NCI-H2227 (cell line): ENCODE data around the gene TRPC3.
A peak's percentile ranks its signal among the peaks of the same experiment; 100 is the strongest.

Experiments used
- DNase-seq: peaks from one replicate; lab custom pipeline; 2025; ENCODE audit not compliant: unreplicated experiment; lab: John Stamatoyannopoulos, UW

TRPC3 gene

DNA sequence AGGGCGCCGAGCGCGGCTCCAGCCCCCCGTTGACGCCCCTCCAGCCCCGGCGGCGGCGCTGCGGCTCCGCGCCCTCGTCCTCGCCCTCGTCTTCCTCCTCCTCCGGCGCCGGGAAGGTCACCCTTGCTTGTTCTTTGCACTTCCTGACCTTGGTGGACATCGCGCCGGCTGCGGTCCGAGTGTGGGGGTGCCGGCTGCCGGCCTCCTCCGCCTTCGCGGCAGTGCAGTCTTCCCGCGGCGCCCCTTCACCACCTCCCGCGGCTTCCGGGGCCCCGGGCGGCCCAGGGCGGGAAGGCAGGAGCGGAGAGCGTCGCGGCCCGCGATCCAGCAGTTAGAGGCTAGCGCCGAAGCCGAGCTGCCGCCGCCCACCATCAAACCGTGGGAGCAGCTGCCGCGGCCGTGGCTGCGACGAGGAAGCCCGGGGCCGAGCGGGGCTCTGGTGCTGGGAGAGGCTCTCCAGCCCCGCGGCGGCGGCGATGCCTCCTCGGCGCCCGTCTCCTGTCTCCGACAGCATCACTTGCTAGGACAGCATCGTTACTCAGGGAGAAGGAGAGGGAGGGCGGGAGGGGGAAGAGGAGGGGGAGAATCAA is at the start of gene TRPC3:
TSS of gene TRPC3 (minus strand) at position 540 of the 590 bp plus-strand sequence. CDS start at position 160, 380 bp downstream.
- peak; percentile 3 for DNase-seq

DNA sequence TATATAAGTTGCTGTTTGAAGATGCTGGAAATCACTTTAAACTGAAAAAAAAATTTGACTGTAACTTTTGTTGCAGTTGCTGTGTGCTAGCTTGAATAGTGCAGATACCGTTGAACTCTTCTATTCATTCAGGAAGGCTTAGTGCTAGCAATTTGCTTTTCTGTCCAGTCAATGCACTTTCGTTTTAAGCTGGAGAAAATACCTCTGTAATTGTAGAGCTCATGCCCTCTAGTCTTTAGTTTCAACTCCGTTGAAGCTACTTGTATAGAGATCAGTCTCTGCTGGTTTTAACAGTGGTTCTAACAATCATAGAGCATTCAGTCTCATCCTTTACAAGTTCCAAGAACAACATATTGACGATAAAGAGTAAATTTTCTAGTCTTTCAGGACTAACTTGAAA is 49.0 kb upstream of the TRPC3 start:
- no peak for DNase-seq

DNA sequence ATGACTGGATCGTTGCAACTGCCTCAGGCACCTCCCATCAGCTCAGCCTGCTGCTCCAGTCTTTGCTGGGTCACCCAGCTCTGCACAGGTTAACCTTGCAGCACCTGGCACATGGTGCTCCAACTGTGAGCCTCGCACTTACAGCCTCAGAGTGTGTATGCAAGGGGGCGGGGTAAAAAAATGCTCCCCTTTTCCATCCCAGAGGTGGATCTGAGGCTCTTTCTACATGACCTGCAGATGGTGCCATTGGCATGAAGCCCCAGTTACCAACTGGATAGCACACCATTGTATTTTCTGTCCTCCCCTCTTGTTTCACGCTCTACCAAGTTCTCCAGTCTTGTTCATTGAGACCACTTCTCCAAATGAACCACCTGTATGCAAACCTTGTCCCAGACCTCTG is 46.2 kb upstream of the TRPC3 start:
- no peak for DNase-seq

DNA sequence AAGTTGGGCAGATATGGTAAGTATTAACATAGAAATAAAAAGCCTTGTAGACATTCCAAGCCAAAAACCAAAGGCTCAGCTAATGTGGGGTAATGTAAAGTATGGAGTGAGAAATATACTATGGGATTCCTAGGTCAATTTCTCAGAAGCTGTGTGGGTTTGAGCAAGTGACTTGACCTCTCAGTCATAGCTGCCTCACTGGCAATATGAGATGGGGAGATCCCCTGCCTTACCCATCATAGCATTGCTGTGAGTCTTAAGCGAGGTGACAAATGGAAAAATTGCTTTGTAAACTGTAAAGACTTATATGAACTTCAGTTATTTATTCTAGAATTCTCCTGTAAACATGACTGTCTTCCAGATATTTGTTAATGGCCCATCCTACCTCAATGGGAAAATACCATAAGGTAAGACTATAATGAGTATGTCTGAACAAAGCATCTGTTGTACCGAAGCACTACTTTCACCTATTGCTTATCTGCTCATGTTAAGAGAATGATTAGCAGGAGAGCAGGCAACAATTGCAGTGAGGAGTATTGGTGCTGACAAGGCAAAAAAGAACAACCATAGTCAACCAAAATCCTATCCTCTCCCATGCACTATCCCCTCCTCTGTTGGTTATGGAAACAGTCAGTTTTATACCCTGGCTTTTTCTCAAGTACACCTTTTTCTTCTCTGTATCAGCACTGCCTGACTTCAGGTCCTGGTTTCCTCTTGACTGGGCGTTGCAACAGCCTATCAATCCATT is 44.1 kb upstream of the TRPC3 start:
- DNase-seq = no peak

DNA sequence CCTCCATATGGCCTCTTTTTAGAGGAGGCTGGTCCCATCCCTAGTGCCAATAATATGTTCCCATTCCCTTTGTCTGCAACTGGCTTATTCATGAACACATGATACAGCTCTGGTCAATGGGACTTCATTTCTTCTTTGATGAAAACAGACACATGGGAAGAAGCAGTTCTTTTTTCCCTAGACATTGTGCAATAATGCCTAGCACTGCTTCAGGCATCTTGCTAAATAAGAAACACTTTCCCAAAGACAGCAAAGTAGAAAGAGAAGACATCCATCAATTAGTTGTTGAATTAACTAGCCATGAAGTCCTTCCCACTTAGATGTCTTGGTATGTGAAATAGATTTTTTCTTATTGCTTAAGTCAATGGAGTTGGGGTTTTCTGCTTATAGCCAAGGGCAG is 40.1 kb upstream of the TRPC3 start:
- DNase-seq = no peak

DNA sequence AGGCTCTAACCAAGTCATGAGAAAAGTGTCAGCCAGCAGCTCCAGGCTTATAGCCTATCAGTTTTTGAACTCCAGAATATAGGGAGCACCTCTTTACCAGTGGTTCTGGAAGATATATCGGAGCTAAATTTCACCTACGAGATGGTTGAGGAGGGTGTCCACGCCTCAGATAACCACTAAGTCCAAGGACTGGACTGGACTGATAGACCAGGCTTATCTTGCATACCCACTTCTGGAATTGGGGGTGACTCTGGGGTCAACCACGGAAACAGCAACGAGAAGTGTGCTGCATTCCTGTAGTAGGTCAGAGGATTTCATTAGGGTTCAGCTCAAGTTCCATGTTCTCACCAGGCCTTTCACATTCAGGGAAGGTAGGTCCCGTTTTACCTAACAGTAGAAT is 38.6 kb upstream of the TRPC3 start:
- no peak for DNase-seq

DNA sequence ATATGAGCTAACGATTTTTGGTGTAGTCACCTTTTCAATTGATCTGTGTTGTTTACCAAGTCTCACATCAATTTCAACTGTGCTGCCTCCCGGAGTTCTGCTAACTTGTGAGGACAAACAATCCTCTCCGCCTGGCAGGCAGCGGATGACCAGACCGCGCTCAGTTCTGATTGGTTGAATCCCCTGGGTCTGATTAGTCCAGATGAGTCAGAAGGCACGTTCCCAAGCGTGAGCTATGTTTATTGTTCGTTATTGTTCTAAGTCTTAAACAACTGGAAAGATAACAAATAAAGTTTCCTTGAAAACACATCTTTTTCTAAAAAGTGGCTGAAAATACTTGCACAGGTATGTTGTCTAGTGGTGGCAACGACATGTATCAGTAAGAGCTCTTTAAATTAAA is 37.9 kb upstream of the TRPC3 start:
- DNase-seq = no peak

DNA sequence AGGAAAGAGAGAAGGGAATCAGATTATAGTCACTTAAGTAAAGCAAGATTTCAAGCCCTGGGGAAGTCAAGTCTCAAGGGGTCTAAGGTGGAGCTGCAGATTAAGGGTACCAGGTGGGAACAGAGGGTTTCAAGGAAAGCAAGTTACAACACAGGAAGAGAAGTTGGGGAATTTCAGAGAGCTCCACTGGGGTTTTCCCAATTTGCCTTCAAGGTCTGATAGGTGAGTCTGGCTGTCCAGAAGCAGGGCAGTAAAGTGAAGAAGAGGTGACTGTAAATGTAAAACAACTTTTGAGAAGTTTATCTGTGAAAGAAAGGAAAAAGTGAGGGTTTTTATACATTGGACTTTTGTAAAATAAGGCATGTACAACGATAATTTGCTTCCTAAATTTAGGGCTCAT is 37.1 kb upstream of the TRPC3 start:
- no peak for DNase-seq

DNA sequence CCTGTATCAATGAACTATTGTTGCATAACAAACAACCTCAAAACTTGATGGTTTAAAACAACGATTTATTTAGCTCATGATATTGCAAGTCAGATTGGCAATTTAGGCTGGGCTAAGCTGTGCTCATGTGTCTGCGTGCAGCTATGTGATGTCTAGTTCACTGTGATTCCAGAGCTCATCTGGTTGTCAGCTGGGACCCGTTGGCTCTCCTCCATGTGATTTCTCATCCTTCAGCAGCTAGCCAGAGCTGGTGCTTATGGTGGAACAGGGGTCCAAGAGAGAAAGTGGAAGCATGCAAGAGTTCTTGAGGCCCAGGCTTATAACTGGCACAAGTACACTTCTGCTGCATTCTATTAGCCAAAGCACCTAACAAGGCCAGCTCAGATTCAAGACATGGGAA is 28.8 kb upstream of the TRPC3 start:
- DNase-seq = no peak

DNA sequence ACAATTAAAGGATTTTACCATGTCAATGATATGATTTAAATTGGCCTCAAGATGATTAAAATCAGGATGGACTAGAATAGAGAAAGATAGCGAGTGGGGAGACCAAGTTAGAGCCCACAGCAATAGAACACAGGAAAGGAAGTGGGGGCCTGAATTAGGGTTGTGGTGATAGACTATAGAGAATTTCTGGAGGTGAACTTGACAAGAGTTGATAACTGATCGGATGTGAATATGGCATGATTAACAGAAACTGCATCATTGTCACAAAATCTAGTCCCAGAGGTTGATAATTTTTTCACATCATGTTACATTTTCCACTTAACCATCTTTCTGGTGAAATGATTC is 26.3 kb upstream of the TRPC3 start:
- no peak for DNase-seq

DNA sequence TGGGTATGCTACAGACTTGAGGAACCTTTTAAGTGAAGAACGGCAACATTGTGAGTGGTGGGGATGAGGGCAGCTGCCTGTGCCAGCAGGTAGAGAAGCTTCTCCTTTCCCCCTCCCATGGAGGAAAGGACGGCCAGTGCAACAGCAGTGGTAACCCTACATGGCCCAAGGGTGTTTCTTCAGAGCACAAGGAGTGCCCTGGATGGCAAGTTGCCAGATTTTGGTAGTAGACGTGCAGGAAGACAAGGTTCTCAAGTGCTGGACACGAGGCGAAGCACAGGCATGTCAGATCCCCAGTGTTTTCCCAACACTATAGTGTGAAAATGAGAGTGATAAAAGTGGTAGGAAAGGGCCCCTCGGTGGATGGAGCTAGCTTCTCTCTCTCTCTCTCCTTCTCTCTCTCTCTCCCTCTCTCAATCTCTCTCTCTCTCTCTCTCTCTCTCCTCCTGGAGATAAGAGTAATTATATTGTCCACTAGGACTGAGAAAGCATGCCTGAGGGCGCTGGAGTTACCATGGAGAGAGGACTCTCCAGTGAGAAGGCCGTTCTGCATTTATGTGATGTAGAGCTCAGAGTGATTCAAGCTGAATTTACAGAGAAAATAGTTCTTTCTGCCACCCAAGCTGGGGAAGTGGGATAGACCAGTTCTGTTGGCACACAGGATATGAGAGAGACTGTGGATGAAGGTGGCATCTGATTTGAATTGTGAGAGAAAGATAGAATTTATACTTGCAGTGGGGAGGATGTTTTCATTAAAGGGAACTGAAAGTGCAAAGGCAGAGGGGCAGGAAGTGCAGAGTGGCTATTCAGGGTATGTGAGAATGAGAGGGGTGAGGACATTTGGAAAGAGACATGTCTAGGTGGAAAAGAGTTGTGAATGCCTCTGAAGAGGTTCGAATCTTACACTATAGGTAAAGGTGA is 25.7 kb upstream of the TRPC3 start:
- no peak for DNase-seq

DNA sequence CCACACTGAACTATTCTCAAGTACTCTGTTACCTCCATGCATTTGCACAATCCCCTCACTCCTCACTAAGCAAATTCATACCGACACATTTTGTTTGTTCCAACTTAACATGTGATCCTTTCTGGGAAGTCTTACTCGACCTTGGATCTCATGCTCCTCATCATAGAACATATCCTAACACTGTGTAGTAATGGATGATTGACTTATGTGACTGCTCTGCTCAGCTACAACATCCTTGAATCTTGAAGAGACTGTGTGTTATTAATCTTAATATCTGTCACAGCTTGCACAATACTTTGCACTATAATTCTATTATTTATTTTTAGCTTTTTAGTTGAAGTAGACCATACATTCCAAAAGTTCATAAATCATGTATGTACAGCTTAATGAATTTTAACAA is 23.9 kb upstream of the TRPC3 start:
- no peak for DNase-seq

DNA sequence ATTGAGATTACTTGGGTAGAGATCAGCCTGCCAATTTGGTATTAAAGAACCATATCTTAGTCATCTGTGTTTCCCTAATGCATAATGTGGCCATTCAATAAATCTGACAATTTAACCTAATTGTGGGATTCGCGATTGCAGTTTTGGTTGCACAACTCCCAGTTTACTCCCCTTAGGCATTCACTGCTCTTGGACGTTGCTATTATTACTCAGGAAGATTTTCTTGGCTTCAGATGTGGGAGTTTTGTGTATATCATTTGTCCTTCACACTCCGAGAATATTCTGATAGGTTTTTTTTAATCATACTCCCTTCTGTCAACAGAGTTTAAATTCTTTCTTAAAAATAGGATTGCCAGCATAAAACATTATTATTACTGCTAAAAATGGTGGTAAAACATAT is 22.0 kb upstream of the TRPC3 start:
- no peak for DNase-seq

DNA sequence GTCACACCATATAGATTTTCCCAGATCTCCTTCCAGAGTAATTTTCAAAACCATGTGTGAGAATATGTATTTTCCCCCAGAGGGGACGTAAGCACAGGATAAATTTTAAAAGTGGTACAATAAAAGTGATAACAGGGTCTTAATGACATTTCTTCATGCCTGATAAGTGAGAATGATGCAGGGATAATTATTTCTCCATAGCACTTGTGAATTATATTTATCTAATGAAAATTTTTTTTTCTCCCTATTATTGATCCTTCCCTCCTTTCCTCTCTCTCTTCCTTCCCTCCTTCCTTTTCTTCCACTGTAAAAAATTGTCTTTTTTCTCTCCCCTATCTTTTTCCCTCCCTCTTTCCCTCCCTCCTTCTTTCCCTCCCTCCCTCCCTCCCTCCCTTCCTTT is 17.0 kb upstream of the TRPC3 start:
- DNase-seq = no peak

DNA sequence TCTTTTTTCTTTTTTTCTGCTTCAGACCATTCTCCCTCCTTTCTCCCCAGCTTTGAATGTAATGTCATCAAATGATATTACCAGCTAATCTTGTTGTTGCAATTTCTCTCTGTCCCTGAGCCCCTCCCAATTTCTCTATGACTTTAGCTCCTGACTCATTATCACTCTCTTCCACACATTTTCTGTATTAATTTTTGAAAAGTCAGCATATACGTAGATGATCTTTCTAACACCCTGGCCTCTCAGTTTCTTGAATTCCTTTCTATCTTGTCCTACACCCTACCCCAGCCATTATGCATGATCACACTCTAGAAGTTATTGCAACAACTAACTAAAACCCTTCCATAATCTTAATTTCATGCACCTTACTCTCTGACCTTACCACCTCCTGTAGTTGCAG is 13.1 kb upstream of the TRPC3 start:
- DNase-seq = no peak

DNA sequence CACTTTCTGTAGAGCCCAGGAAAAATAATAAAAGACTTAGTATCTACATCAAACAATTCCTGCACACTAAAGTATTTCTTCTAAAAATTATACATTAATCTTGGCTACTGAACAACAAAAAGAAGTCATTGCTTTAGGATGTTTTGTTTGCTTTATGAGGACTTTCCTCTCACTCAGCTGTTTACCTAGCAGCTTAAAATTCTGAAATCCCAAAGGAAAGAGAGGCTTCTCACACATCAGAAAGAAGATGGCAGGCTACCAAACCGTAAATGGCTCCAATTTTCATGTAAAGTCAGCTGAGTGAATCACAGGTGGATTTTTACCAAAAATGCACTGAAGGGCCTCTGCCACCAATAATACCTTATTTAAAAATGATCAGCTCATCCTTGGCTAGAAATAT is 9.0 kb upstream of the TRPC3 start:
- no peak for DNase-seq

DNA sequence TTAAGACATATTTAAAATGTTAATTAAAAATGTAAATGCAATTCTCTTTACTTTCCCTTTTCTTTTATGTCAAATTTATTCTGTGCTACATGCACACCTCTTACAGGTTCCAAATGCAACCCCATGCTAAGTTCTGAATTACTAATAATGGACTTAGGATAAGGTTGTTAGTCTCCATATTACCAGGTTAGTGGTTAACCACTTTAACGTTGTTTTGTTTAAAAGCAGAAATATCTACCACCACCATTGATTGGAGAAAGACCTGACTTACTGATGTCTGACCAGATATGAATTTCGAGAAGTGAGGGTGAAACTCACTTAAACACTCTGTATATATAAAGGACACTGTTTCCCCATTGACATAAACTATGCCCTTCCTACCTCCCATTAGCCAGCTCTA is 6.9 kb upstream of the TRPC3 start:
- DNase-seq = no peak

DNA sequence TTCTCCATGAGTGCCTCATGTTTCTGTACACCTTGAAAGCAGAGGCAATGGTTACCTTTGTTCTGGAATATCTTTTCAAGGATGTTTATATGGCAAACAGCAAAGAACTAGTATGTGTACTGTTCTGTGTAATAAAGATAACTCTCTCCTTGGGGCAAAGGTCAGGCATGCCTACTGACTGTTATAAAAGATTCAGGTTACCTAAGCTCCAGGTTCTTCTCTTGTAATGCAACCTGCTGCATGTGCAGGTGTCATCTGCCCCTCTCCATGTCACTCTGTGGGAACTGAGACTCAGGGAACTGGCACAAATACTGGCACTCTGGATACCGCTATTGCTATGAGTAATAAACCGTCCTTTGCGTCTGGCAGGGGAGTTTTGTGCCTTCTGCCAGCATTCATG is 5.4 kb upstream of the TRPC3 start:
- DNase-seq = no peak

DNA sequence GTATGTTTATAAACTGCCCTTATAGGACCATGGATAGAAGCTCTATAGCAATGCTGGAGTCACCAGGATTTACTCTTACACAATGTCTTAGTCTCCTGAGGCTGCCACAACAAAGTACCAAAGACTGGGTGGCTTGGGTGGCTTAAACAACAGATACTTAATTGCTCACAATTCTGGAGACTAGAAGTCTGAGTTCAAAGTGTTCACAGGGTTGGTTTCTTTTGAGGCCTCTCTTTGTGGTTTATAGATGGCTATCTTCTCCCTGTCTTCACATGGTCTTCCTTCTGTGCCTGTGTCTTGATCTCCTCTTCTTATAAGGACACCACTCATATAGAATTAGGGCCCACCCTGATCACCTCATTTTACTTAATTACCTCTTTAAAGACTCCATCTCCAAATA is 2.0 kb upstream of the TRPC3 start:
- DNase-seq = no peak

DNA sequence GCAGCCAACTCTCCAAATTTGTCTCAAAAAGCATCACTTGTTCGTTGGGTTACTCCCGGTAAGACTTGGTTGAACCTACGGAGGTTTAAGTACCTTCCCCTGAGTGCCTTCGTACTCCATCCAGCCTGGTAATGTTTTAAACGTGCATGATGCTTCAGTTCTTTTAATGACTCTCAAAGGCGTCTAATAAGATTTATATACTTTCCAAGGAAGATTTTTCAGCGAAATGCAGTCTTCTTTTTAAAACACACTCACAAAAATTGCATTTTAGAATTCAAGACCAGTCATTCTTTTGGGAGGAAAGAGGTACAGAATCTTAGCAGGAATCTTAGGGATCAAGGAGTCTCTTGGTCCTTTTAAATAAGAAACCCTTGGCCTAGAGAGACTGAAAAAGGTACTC is 430 bp upstream of the TRPC3 start:
- DNase-seq = no peak

DNA sequence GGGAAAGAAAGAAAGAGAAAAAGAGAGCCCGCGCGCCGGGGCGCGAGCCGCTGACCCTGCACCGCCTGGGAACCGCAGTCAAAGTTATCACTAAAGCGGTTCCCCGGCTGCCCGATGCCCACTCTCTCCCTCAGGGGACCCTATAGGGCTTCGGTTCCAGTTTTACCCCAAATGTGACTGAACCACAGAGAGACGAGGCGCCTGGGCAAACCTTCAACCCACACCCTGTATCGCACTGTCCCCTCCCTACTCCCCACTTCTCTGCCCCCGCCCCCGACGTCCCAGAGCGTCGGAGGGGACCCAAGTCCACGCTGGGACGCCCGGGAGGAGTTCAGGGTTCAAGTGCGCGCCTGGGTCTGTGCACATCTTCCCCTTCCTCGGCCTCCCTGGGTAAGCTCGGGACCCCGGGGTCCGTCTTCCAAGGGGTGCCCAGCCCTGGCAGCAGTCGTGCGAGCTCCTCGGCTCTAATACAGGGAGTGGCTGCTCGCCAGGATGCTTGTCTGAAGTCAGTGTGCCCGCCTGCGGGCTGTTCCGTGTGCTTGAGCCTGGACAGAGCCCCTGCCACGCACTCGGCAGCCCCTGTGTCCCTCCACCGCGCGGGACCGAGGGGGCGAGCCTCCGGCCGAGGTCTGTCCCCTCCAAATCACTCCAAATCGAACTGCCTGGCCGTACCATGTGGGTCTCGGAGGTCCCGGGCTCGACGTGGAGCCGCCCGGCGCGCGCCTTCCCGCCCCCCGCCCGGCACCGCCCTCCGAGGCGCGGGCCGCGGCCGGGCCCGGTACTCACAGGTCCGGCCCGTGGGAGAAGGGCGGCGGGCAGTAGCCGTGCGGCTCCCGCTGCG is 960 bp downstream of the TRPC3 start:
- DNase-seq = no peak
